Measurements from ENCODE around the gene LRRC75A.
"Not testable (repeated sequence)": the region's sequence is repeated elsewhere in the genome, so short reads cannot be mapped to it uniquely, and the experiment has no call there.

DNA sequence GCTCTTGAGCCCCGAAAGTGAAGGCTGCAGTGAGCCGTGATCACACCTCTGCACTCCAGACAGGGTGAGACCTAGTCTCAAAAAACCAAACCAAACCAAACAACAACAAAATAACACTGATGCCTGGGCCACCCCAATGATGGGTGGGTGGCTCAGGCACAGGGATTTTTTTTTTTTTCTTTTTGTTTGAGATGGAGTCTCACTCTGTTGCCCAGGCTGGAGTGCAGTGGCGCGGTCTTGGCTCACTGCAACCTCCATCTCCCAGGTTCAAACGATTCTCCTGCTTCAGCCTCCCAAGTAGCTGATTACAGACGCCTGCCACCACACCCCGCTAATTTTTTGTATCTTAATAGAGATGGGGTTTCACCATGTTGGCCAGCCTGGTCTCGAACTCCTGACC is 39.7 kb downstream of the LRRC75A start:
- TF ChIP-seq, protein P1, sequence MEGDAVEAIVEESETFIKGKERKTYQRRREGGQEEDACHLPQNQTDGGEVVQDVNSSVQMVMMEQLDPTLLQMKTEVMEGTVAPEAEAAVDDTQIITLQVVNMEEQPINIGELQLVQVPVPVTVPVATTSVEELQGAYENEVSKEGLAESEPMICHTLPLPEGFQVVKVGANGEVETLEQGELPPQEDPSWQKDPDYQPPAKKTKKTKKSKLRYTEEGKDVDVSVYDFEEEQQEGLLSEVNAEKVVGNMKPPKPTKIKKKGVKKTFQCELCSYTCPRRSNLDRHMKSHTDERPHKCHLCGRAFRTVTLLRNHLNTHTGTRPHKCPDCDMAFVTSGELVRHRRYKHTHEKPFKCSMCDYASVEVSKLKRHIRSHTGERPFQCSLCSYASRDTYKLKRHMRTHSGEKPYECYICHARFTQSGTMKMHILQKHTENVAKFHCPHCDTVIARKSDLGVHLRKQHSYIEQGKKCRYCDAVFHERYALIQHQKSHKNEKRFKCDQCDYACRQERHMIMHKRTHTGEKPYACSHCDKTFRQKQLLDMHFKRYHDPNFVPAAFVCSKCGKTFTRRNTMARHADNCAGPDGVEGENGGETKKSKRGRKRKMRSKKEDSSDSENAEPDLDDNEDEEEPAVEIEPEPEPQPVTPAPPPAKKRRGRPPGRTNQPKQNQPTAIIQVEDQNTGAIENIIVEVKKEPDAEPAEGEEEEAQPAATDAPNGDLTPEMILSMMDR (IDR thresholded peaks at IDR 0.05): not testable (repeated sequence)
- TF ChIP-seq ZFX (IDR thresholded peaks at IDR 0.05; ENCODE audit: borderline replicate concordance): not testable (repeated sequence)
